B cell (primary cell): Measurements from ENCODE around the gene DACT3. TPM values are rescaled to one million over a fixed set of nuclear protein-coding genes. Genes with fewer than 3 reads are reported as not detected.

Experiments
- ATAC-seq: fragments of 200-7000 bp; cut with Tn5 transposase; one replicate; pipeline ENCODE4 v1.10.0; 2021; ENCODE audit warnings: low read depth, mild to moderate bottlenecking, moderate number of reproducible peaks, moderate library complexity
- CTCF ChIA-PET: fragments of 350-600 bp; sonication (Branson Sonifier 250); formaldehyde crosslinking; loops from one replicate; lab custom pipeline; 2021; ENCODE audit warnings: antibody characterized with exemption, inconsistent platforms; lab: Charles Lee
- POLR2A ChIA-PET: fragments of 350-600 bp; sonication (Branson Sonifier 250); formaldehyde crosslinking; loops from one replicate; lab custom pipeline; 2021; ENCODE audit warnings: antibody characterized with exemption; lab: Charles Lee
- DNase-seq: peaks from one replicate; pipeline ENCODE4 v3.0.0; 2013
- H2AFZ ChIP-seq: 2 replicates; pipeline ENCODE4 v1.6.1; 2012; ENCODE audit warnings: mild to moderate bottlenecking, low read depth, low read length; ENCODE audit not compliant: insufficient read depth, poor library complexity, severe bottlenecking
- H3K27ac ChIP-seq, 2 donors: 1 replicate in 1 of 2; 2 replicates in 1 of 2; pipeline ENCODE4 v1.5.1; 2012 to 2013; ENCODE audit warnings: low read length in 2 of 2, mild to moderate bottlenecking in 2 of 2, moderate library complexity in 1 of 2
- H3K27me3 ChIP-seq, 4 experiments: fragments of 200-600 bp in 1 of 4; sonication (generic) in 1 of 4; replicated peaks in 1 of 4; 1 replicate in 2 of 4; 2 replicates in 2 of 4; pipeline versions ENCODE4 v1.6.1 to v1.7.0; 2013 to 2016; ENCODE audit warnings: low read length in 3 of 4, mild to moderate bottlenecking in 2 of 4, mixed read lengths in 1 of 4, moderate library complexity in 1 of 4; ENCODE audit not compliant: insufficient read depth in 4 of 4, control insufficient read depth in 3 of 4; ENCODE audit errors: control extremely low read depth in 1 of 4
- H3K36me3 ChIP-seq, 2 experiments: replicated peaks in 1 of 2; 1 replicate in 1 of 2; 2 replicates in 1 of 2; pipeline versions ENCODE4 v1.6.1 to v1.7.1; 2013; ENCODE audit warnings: low read length in 1 of 2; ENCODE audit not compliant: insufficient read depth in 2 of 2, control insufficient read depth in 1 of 2; ENCODE audit errors: control extremely low read depth in 1 of 2, extremely low read depth in 1 of 2
- H3K4me1 ChIP-seq, 2 donors: fragments of 200-600 bp in 1 of 2; sonication (generic) in 1 of 2; 1 replicate in 1 of 2; 2 replicates in 1 of 2; pipeline versions ENCODE4 v1.5.1 to v1.6.1; 2013 to 2017; ENCODE audit warnings: low read length in 2 of 2; ENCODE audit not compliant: control insufficient read depth in 2 of 2, insufficient read depth in 2 of 2
- H3K4me2 ChIP-seq: replicated peaks from 2 replicates; pipeline ENCODE3; 2012; ENCODE audit warnings: mild to moderate bottlenecking, low read depth, low read length; ENCODE audit not compliant: poor library complexity, severe bottlenecking
- H3K4me3 ChIP-seq, 5 experiments: fragments of 200-600 bp in 1 of 5; sonication (generic) in 1 of 5; 1 replicate in 3 of 5; 2 replicates in 2 of 5; pipeline versions ENCODE4 v1.5.1 to v1.7.0; 2011 to 2016; ENCODE audit warnings: low read length in 4 of 5, mild to moderate bottlenecking in 4 of 5, low read depth in 2 of 5, control low read depth in 1 of 5, moderate library complexity in 1 of 5; ENCODE audit not compliant: insufficient read depth in 1 of 5; ENCODE audit errors: control extremely low read depth in 1 of 5, extremely low read depth in 1 of 5
- H3K79me2 ChIP-seq: fragments of 200-600 bp; sonication (generic); one replicate; pipeline ENCODE4 v1.6.0; 2016; ENCODE audit warnings: low read length; ENCODE audit not compliant: control insufficient read depth, insufficient read depth
- H3K9ac ChIP-seq: fragments of 200-600 bp; sonication (generic); 2 replicates; pipeline ENCODE4 v1.6.1; 2017; ENCODE audit warnings: mild to moderate bottlenecking, low read length, moderate library complexity
- H3K9me3 ChIP-seq, 3 donors: one replicate each; pipeline versions ENCODE4 v1.6.1 to v1.7.1; 2013; ENCODE audit warnings: low read length in 2 of 3; ENCODE audit not compliant: control insufficient read depth in 2 of 3, insufficient read depth in 1 of 3; ENCODE audit errors: control extremely low read depth in 1 of 3
- H4K20me1 ChIP-seq: 2 replicates; pipeline ENCODE4 v1.6.0; 2012; ENCODE audit warnings: mild to moderate bottlenecking, low read length; ENCODE audit not compliant: insufficient read depth, control insufficient read depth, poor library complexity, severe bottlenecking
- H3K27ac Mint-ChIP-seq: one replicate; pipeline ENCODE4 v1.8.0; 2021; ENCODE audit warnings: mixed read lengths
- H3K27me3 Mint-ChIP-seq: one replicate; pipeline ENCODE4 v1.8.0; 2021; ENCODE audit warnings: mixed read lengths
- H3K4me1 Mint-ChIP-seq: one replicate; pipeline ENCODE4 v1.8.0; 2021; ENCODE audit warnings: mixed read lengths
- H3K4me3 Mint-ChIP-seq: one replicate; pipeline ENCODE4 v1.8.0; 2021; ENCODE audit warnings: mixed read lengths
- H3K9me3 Mint-ChIP-seq: one replicate; pipeline ENCODE4 v1.8.0; 2022; ENCODE audit warnings: mixed read lengths; ENCODE audit not compliant: insufficient read depth
- CTCF ChIP-seq: fragments of 200-600 bp; IDR thresholded peaks from one replicate; pipeline ENCODE4 v1.8.0; 2022; ENCODE audit warnings: antibody characterized with exemption, mild to moderate bottlenecking
- EZH2 ChIP-seq: IDR thresholded peaks from 2 replicates; pipeline ENCODE4 v1.6.1; 2012; ENCODE audit warnings: borderline replicate concordance, low read depth, mild to moderate bottlenecking, moderate library complexity, low read length; ENCODE audit not compliant: insufficient read depth, poor library complexity, severe bottlenecking
- WGBS: methylation state at CpG from one replicate; pipeline ENCODE4 v1.1.5; 2013; ENCODE audit warnings: missing lambda C conversion rate; ENCODE audit not compliant: insufficient coverage; 5-methylcytosine and 5-hydroxymethylcytosine counted together
- intact Hi-C: fragments of 100-400 bp; cut with micrococcal nuclease; formaldehyde crosslinking; loops from one replicate; pipeline ENCODE4 v1.10.0; 2022
- polyA plus RNA-seq: library from polyadenylated mRNA; depleted of rRNA; stranded (reverse); fragments of >200 nt; gene quantifications from 2 replicates; pipeline ENCODE4 v1.2.3, GENCODE V29; 2012
- total RNA-seq, 2 donors: library from RNA; stranded (reverse); fragments of 120-200 nt in 1 of 2; gene quantifications; 1 replicate in 1 of 2; 2 replicates in 1 of 2; pipeline versions ENCODE4 v1.2.3 to v1.2.4, GENCODE V29; 2013 to 2022

The DACT3 gene
- total and polyA plus RNA-seq, 2 donors (not counting 1 experiment from before 2014, with no cell fraction given), result 0.03 to 0.15 TPM

- Histone ChIP-seq H3K9me3 (peaks cover 0 to 5% (median 0%) of the 10 kb centered on the region in 3 donors), H3K27ac (no peak overlapping the region), H3K79me2 (no peaks in the 10 kb centered on the region), H3K4me1 (peaks cover 28 to 38% of the 10 kb centered on the region in 2 donors), H3K36me3 (no peaks in the 10 kb centered on the region), H3K9ac (no peak overlapping the region), H3K4me3 (no peak overlapping the region), H4K20me1 (no peaks in the 10 kb centered on the region), H3K27me3 (peaks cover 0 to 10% (median 2%) of the 10 kb centered on the region in 4 experiments), H3K4me2 (no peak overlapping the region), H2AFZ (no peak overlapping the region)
- no peak overlapping the region for H3K27ac Mint-ChIP-seq
- no peaks in the 10 kb centered on the region for H3K9me3 Mint-ChIP-seq
- peak overlapping the region; percentile 7 for H3K4me3 Mint-ChIP-seq
- POLR2A ChIA-PET, result interaction anchor here (1.1 to 2.1 kb wide), 2 partner anchors 9 to 12 kb away, joined by 4 read pairs; no protein-coding TSS in a partner anchor
- no CpG with 5 or more reads among the region's 6 CpGs for WGBS
- no peak for ATAC-seq
- peaks cover 7% of the 10 kb centered on the region for H3K27me3 Mint-ChIP-seq
- no peak for DNase-seq
- TF ChIP-seq CTCF (no peak), EZH2 (no peak)
- intact Hi-C loops, result no loop called here
- H3K4me1 Mint-ChIP-seq, result peaks cover 37% of the 10 kb centered on the region
- CTCF ChIA-PET, result interaction anchor here (0.9 to 4.0 kb wide), 8 partner anchors 9 to 122 kb away, joined by 3 to 21 read pairs (median 6); no protein-coding TSS in a partner anchor
Measured at GRCh38 chr19:46631481-46631880, 29.5 kb downstream of the DACT3 start.

- Histone ChIP-seq H3K79me2 (no peaks in the 10 kb centered on the region), H4K20me1 (no peaks in the 10 kb centered on the region), H3K36me3 (no peaks in the 10 kb centered on the region), H3K27ac (no peak overlapping the region), H3K9ac (no peak overlapping the region), H3K4me3 (no peak overlapping the region), H2AFZ (no peak overlapping the region), H3K27me3 (peaks cover 0 to 10% (median 2%) of the 10 kb centered on the region in 4 experiments), H3K9me3 (peaks cover 0 to 5% (median 0%) of the 10 kb centered on the region in 3 donors), H3K4me1 (peaks cover 21 to 30% of the 10 kb centered on the region in 2 donors), H3K4me2 (no peak overlapping the region)
- H3K27ac Mint-ChIP-seq, result no peak overlapping the region
- H3K4me3 Mint-ChIP-seq, result no peak overlapping the region
- DNase-seq, result no peak
- peaks cover 7% of the 10 kb centered on the region for H3K27me3 Mint-ChIP-seq
- ChIA-PET CTCF (interaction anchor here (0.6 to 4.0 kb wide), 10 partner anchors 8 to 127 kb away, joined by 3 to 21 read pairs (median 5); no protein-coding TSS in a partner anchor), POLR2A (interaction anchor here (1.1 to 2.1 kb wide), 3 partner anchors 8 to 11 kb away, joined by 3 to 4 read pairs (median 4); no protein-coding TSS in a partner anchor)
- intact Hi-C loops, result no loop called here
- 83% methylated on average over 11 of the region's 14 CpGs for WGBS
- TF ChIP-seq EZH2, result no peak
- no peak for TF ChIP-seq CTCF
- no peak for ATAC-seq
- H3K4me1 Mint-ChIP-seq, result peaks cover 39% of the 10 kb centered on the region
- no peaks in the 10 kb centered on the region for H3K9me3 Mint-ChIP-seq
Measured at GRCh38 chr19:46630586-46631205, 30.3 kb downstream of the DACT3 start.
